Muscle layer of colon (tissue), 2 donors: ENCODE data around the gene NUDT15.
"Not testable (repeated sequence)": the region's sequence is repeated elsewhere in the genome, so short reads cannot be mapped to it uniquely, and the experiment has no call there.

Source experiments
- H3K27ac ChIP-seq: one replicate; pipeline ENCODE4 v1.7.0; 2013; ENCODE audit warnings: low read depth, mild to moderate bottlenecking, low read length, moderate library complexity
- H3K27me3 ChIP-seq, 2 donors: one replicate each; pipeline ENCODE4 v1.7.0; 2013; ENCODE audit warnings: low read length in 2 of 2, mild to moderate bottlenecking in 2 of 2; ENCODE audit not compliant: insufficient read depth in 2 of 2, control insufficient read depth in 1 of 2
- H3K36me3 ChIP-seq: one replicate; pipeline ENCODE4 v1.7.0; 2013; ENCODE audit warnings: mild to moderate bottlenecking, low read length; ENCODE audit not compliant: insufficient read depth
- H3K4me1 ChIP-seq: one replicate; pipeline ENCODE4 v1.7.0; 2013; ENCODE audit warnings: mild to moderate bottlenecking, low read length; ENCODE audit not compliant: insufficient read depth
- H3K4me3 ChIP-seq, 2 donors: one replicate each; pipeline ENCODE4 v1.7.0; 2013; ENCODE audit warnings: low read length in 2 of 2, low read depth in 1 of 2, mild to moderate bottlenecking in 1 of 2, moderate library complexity in 1 of 2
- H3K9ac ChIP-seq: one replicate; pipeline ENCODE4 v1.7.0; 2013; ENCODE audit warnings: low read length
- H3K9me3 ChIP-seq: one replicate; pipeline ENCODE4 v1.7.0; 2013; ENCODE audit warnings: mild to moderate bottlenecking, low read length
- donor health status: abdominal sarcoma.
- donor health status: Adenocarcinoma of cecum.

The NUDT15 gene

DNA sequence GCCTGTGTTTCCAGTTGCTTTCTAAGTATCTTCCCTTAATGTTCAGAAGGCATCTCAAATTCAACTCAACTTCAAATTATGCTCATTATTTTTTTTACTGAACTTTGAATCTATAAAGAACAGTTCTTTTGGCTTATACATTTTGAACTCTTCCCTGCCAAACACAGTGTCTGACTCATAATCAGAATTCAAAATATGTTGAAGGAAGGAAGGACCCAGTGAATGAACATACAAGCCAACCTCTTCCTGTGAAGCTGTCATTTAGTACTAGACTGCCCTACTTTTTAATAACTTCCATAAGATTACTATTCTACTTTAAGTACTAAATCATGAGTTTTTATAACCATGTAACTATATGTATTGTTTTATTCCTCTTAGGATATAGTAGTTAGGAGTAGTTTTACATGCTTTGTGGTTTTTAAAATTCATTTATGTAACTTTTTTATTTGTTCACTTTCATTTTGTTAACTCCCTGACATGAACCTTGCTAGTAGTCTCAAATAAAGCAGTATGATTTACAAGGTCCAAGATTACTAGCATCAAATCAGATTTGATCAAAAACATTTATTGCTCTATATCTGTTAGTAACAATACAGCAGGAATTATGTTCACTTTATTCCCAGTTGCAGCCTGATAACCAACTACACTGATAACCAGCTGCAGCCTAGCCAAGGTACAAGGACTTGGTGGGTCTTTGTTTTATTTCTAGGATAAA, 6.4 kb downstream of the NUDT15 start:
- H3K36me3 ChIP-seq: peaks cover 6% of the 10 kb centered on the region
- H3K27ac ChIP-seq: no peak overlapping the region
- H3K9ac ChIP-seq: no peak overlapping the region

DNA sequence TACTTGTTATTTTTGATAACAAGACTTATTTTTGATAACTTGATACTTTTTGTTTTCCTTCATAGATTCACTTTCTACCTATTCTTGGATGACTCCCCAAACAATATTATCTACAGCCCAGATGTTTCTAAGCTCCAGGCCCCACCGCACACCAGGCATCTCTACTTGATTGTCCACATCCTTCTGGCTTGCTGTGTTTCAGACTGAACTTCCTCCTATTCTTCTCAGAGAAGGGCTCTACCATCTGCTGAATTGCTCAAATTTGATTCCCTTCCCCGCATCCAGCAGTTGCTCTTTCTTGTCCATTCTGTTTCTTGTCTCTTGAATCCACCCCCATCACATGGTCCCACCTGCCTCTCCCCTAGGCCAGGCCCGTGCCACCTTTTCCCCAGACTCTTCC, 13.0 kb downstream of the NUDT15 start:
- Histone ChIP-seq H3K9me3 (no peaks in the 10 kb centered on the region), H3K27ac (no peak overlapping the region), H3K4me3 (no peak overlapping the region), H3K9ac (no peak overlapping the region), H3K36me3 (peaks cover 18% of the 10 kb centered on the region), H3K4me1 (no peaks in the 10 kb centered on the region), H3K27me3 (no peaks in the 10 kb centered on the region)

More for the DNA sequence above, 6.4 kb downstream of the NUDT15 start:
- Histone ChIP-seq H3K4me3 (no peak overlapping the region), H3K9me3 (no peaks in the 10 kb centered on the region), H3K4me1 (no peaks in the 10 kb centered on the region), H3K27me3 (no peaks in the 10 kb centered on the region)

DNA sequence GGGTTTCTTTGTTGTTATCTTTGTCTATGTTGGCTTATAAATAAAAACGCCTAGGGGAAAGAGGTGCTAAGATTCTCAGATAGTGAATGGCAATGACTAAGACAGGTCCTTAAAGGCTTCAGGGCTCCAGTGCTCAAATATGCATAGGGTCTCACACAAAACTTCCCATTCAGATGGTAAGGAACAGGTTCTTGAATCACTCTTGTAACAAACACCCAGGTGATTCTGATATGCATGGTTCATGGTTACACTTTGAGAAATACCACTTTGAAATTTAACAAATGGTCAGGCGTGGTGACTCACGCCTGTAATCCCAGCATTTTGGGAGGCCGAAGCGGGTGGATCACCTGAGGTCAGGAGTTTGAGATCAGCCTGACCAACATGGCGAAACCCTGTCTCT, 17.1 kb downstream of the NUDT15 start:
- no peak overlapping the region for H3K9ac ChIP-seq
- H3K27ac ChIP-seq: no peak overlapping the region
- H3K9me3 ChIP-seq: no peaks in the 10 kb centered on the region
- no peaks in the 10 kb centered on the region for H3K4me1 ChIP-seq
- H3K36me3 ChIP-seq: peaks cover 18% of the 10 kb centered on the region
- H3K27me3 ChIP-seq: no peaks in the 10 kb centered on the region
- no peak overlapping the region for H3K4me3 ChIP-seq

DNA sequence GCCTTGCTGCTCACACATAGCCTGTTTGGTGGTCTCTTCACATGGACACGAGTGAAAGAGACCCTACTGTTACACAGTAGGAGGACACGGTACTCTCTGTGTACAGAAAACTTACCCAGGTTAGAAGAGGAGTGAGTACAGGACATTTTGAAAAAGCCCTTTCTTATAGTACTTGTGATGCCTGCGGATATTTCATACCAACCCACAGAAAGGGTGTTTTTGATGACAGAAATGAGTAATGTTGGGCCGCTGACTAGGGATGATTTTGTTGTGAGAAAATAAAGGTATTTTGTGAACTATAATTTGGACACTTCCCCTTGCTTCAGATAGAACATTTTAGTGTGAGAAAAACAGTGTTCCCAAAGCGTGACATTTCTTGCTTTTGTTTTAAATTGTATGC, 18.2 kb downstream of the NUDT15 start:
- Histone ChIP-seq H3K27ac (no peak overlapping the region), H3K9ac (no peak overlapping the region), H3K9me3 (no peaks in the 10 kb centered on the region), H3K27me3 (no peaks in the 10 kb centered on the region), H3K36me3 (peaks cover 18% of the 10 kb centered on the region), H3K4me3 (no peak overlapping the region), H3K4me1 (no peaks in the 10 kb centered on the region)

DNA sequence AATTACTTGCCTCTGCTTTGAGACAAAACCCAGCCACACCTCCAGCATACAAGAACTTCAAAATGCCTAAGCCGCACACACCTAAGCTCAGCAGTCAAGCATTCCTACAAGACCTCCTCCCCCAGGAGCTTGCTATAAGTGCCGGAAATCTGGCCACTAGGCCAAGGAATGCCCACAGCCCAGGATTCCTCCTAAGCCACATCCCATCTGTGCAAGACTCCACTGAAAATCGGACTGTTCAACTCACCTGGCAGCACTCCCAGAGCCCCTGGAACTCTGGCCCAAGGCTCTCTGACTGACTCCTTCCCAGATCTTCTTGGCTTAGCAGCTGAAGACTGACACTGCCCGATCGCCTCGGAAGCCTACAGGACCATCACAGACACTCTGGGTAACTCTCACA, 21.0 kb downstream of the NUDT15 start:
- H3K27ac ChIP-seq: not testable (repeated sequence)

DNA sequence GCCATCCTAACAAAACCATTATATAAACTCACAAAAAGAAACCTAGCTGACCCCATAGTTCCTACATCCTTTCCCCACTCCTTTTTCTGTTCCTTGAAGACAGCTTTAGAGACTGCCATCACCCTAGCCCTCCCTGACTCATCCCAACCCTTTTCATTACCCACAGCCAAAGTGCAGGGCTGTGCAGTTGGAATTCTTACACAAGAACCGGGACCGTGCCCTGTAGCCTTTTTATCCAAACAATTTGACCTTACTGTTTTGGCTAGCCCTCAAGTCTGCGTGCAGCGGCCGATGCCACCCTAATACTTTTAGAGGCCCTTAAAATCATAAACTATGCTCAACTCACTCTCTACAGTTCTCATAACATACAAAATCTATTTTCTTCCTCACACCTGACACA, 22.4 kb downstream of the NUDT15 start:
- H3K9me3 ChIP-seq, H3K36me3 ChIP-seq, H3K27ac ChIP-seq, H3K4me1 ChIP-seq, H3K4me3 ChIP-seq, H3K9ac ChIP-seq, H3K27me3 ChIP-seq: not testable (repeated sequence)

More for the DNA sequence above, 21.0 kb downstream of the NUDT15 start:
- H3K4me3 ChIP-seq, H3K4me1 ChIP-seq, H3K9ac ChIP-seq, H3K27me3 ChIP-seq, H3K9me3 ChIP-seq, H3K36me3 ChIP-seq: not testable (repeated sequence)

DNA sequence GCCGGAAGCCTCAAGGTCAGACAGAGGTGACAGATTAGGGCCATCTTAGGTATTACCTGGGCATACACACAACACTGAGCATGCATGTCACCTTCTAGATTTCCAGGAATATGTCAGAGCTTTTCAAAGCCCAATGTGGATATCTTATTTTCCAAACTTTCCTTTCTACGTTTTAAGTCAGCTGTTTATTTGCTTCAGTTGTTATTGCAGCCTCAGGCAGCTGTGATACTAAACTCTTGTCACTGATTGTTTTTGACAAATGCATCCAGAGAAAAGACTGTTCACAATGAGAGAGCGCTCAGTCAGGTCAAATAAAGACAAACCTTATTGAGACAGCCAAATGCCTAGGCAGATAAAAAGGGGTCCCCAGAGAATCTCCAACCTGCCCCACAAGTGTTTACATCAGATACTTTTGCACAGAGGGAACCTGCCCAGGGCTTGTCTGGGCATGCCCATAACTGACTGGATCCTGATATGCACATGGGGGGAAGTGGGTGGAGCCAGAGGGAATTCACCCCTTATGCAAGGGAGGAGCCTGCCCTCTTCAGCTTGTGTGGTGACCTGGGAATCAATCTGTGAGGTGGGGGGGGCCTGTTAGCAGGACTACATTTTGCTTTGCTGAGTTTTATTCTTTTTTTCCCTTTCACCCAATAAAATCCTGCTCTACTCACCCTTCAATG, 28.9 kb downstream of the NUDT15 start:
- H3K9ac ChIP-seq: no peak overlapping the region

DNA sequence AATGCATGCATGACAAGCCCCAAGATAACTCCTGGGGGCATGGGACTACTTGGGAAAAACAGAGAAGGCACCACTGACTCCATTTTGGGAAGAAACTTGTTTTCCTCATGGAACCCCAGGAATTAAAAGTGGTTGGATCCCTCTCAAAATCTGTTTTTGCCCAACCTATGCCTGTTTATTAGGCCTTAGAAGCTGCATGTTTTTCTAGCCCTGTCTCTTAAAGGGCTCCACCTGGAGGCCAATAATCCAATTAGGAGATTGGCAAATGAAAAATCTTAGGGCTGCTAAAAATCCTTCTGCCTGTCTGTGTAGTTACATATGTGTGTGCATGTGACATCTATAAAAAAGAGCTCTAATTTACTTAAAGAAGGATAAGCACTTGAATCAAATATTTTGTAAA, 30.5 kb downstream of the NUDT15 start:
- Histone ChIP-seq H3K36me3 (peaks cover 47% of the 10 kb centered on the region), H3K4me1 (no peaks in the 10 kb centered on the region), H3K4me3 (no peak overlapping the region), H3K9me3 (peaks cover 10% of the 10 kb centered on the region), H3K27me3 (no peaks in the 10 kb centered on the region), H3K9ac (no peak overlapping the region), H3K27ac (no peak overlapping the region)

More for the DNA sequence above, 28.9 kb downstream of the NUDT15 start:
- Histone ChIP-seq H3K27me3 (no peaks in the 10 kb centered on the region), H3K4me3 (no peak overlapping the region), H3K9me3 (peaks cover 10% of the 10 kb centered on the region), H3K27ac (no peak overlapping the region), H3K4me1 (no peaks in the 10 kb centered on the region), H3K36me3 (peaks cover 32% of the 10 kb centered on the region)

DNA sequence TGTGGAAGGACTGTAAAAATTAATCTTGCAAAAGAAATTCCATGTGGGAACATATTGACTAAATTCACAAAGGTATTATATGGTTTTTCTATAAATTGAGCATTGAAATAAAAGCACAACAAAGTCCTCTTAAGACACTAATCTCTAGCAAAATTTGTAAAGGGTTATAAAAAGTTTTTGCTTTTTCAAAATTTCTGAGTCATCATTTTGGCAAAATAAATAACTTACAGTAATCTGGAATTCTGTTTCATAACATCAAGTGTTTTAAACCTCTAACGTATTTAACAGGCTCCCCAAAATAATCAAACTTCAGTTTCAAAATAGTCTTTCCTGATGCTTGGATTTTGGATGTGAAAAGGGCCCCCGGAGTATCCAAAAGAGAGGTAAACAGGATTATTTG, 31.4 kb downstream of the NUDT15 start:
- Histone ChIP-seq H3K9ac (no peak overlapping the region), H3K36me3 (peaks cover 56% of the 10 kb centered on the region), H3K27ac (no peak overlapping the region), H3K4me3 (no peak overlapping the region), H3K27me3 (no peaks in the 10 kb centered on the region), H3K4me1 (no peaks in the 10 kb centered on the region), H3K9me3 (peaks cover 10% of the 10 kb centered on the region)

DNA sequence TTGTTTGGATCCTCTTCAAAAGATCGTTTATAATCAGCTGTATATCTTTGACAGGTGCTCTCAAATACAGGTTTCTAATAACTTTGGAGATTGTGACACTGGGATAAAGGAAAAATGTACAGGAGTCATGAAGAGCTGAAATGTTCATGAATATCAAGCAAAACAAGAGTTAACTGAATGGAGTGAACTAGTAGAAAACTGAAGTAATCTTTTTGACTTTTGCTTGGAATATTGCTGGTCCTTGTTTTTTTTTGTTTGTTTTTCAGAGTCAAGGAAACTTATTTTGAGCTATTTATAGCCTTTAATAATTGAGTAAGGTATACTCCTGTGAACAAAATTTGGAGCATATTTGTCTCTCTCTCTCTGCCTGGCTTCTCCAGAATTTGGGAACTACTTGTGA, 32.0 kb downstream of the NUDT15 start:
- H3K27ac ChIP-seq: no peak overlapping the region
- peaks cover 10% of the 10 kb centered on the region for H3K9me3 ChIP-seq
- H3K27me3 ChIP-seq: no peaks in the 10 kb centered on the region
- H3K36me3 ChIP-seq: peaks cover 62% of the 10 kb centered on the region
- no peaks in the 10 kb centered on the region for H3K4me1 ChIP-seq
- H3K9ac ChIP-seq: no peak overlapping the region
- H3K4me3 ChIP-seq: no peak overlapping the region

DNA sequence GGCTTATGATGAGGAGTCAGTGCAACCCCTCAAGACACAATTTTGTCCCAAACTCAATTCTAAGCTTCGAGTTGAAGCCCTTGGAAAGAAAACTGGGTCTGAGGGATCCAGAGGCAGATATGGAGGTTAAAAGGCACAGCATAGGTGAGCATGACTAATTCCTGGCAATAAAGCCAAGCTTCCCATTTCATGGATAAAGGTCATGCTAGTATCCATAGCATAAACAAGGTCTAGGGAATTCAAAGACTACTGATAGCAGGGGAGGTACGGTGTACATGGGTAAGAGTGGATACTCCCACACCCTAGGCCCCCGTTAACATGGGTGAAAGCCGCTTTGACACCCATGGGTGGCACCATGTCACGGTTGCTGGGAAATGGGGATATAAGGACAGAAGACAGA, 33.4 kb downstream of the NUDT15 start:
- Histone ChIP-seq H3K27ac (no peak overlapping the region), H3K27me3 (no peaks in the 10 kb centered on the region), H3K4me1 (no peaks in the 10 kb centered on the region), H3K36me3 (peaks cover 72% of the 10 kb centered on the region), H3K9me3 (peaks cover 10% of the 10 kb centered on the region), H3K9ac (no peak overlapping the region), H3K4me3 (no peak overlapping the region)

DNA sequence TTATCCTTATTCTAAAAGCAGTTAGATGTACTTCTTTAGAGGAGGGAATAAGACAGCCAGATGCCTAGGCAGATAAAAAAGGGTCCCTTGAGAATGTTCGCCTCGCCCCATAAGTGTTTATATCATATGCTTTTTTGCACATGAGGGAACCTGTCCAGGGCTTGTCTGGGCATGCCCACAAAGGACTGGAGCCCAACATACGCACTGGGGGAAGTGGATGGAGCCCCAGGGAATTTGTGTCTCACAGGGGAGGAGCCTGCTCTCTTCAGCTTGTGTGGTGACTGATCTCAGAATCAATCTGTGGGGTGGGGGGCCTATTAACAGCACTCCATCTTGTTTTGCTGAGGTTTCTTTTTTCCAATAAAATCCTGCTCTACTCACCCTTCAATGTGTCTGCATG, 34.8 kb downstream of the NUDT15 start:
- Histone ChIP-seq H3K27ac (no peak overlapping the region), H3K9ac (no peak overlapping the region), H3K9me3 (peaks cover 10% of the 10 kb centered on the region), H3K27me3 (no peaks in the 10 kb centered on the region), H3K4me1 (no peaks in the 10 kb centered on the region), H3K4me3 (no peak overlapping the region), H3K36me3 (peaks cover 70% of the 10 kb centered on the region)
